GM19463 (cell line): Measurements from ENCODE around the gene FAIM2.
"Not testable (repeated sequence)": the region's sequence is repeated elsewhere in the genome, so short reads cannot be mapped to it uniquely, and the experiment has no call there.

ENCODE experiments used
- ATAC-seq: cut with Tn5 transposase; IDR thresholded peaks from one replicate; pipeline ENCODE4 v1.9.1; 2021; ENCODE audit warnings: mild to moderate bottlenecking, moderate library complexity; ENCODE audit not compliant: unreplicated experiment

Gene FAIM2

DNA sequence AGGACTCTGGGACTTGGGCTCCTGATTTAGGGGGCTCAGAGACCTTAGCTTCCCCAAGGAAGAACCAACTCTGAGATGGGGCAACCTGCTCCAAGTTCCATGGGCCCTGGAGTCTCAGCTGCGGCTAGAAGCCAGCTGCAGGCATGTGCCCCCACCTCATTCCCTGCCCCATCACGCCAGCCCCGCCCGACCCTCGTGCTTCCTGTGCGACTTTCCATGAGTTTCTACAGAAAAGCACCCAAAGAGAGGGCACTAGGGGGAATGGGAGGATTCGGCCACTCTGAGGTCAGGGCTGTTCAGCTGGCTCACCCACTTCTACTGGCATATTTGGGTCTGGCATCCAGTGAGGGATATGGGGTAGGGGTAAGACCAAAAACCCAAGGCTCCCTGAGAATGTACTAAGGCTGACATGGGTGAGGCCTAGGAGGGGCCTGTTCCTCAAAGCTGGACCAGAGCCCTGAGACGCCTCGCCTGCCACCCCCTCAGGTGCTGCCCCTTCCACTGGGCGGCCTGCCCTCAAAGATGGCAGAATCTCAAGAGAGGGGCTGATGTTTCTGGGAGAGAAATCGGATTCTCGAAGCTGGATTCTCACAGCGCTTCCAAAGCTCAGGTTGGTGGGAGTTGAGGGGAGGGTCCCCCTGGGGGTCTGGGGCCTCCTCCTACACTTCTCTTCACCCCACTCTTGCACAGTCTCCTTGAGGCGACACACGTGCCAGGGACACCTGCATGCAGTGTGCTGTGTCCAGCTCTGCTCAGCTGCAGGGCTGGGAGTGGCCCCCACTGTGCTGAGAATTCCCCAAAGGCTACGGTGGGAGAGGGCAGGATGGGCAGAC lies 22.1 kb downstream of the FAIM2 start:
- ATAC-seq, result no peak

- no peak for ATAC-seq
These were observed 22.8 kb downstream of the FAIM2 start for GRCh38 chr12:49880756-49881414.

DNA sequence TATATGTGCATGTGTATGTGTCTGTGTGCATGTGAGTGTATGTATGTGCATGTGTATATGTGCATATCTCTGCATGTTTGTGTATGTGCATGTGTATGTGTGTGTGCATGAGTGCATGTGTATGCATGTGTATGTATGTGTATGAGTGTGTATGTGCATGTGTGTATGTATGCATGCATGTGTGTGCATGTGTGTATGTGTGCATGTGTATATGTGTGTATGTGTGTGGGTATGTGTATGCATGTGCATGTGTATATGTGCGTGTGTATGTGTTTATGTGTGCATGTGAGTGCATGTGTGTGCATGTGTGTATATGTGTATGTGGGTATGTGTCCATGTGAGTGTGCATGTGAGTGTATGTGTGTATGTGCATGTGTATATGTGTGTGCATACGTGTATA lies 24.6 kb downstream of the FAIM2 start:
- not testable (repeated sequence) for ATAC-seq

DNA sequence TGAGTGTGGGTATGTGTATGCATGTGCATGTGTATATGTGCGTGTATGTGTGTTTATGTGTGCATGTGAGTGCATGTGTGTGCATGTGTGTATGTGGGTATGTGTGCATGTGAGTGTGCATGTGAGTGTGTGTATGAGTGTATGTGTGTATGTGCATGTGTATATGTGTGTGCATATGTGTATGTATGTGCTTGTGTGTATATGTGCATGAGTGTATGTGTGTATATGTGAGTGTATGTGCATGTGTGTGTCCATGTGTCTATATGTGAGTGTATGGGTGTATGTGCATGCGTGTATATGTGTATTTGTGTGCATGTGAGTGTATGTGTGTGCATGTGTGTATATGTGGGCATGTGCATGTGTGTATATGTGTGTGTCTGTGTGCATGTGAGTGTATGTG lies 25.7 kb downstream of the FAIM2 start:
- ATAC-seq, result no peak

GRCh38 chr12:49877066-49877465 lies 26.6 kb downstream of the FAIM2 start:
- no peak for ATAC-seq

DNA sequence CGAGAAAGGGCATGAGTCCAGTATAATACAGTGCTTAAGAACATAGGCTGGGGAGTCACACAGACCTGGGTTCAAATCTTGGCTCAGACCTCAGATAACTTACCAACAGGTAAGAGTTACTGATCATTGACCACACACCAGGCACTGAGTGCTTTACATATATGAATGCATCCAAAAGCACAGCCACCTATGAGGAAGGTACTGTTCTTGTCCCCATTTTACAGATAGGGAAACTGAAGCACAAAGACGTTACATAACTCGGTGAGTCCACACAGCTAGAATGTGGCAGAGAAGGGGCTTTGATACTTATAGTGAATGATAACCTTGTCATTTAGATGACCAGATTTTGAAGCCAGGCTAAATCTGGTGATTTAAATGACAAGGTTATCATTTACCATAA lies 27.6 kb downstream of the FAIM2 start:
- no peak for ATAC-seq

- ATAC-seq, result no peak
These were observed 28.5 kb downstream of the FAIM2 start for GRCh38 chr12:49875115-49875720.

DNA sequence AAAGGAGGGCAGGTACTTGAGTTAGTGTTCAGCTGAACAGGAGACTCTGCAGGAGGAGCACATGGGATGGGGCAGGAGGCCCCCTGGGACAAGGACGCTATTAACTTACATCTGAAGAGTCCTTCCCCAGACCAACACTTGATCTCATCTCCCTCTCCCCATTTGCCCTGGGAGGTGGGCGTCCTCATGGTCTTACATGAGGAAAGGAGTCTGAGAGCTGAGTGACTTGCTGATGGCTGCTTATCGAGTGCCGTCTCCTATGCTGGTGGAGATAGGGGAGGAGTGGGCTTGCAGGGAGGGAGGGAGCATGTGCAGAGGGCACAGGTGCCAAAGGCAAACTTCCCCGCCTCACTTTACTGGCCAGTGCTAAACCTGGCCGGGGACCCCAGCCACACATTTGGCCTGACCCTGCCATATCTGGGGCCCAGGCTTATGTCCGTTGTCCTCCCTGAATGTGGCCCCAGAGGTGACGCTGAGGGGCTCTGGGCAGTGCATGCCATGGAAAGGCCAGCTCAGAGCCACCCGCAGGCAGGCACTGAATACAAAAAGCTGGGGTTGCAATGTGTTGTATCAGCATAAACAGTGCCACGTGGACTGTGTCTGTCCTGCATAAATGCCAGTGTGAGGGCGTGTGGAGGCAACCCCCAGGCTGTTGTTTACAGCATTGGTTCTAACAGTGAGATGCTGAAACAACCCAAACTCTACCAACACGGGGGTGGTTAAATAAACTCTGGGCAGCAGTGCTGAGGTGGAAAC lies 29.4 kb downstream of the FAIM2 start:
- no peak for ATAC-seq

DNA sequence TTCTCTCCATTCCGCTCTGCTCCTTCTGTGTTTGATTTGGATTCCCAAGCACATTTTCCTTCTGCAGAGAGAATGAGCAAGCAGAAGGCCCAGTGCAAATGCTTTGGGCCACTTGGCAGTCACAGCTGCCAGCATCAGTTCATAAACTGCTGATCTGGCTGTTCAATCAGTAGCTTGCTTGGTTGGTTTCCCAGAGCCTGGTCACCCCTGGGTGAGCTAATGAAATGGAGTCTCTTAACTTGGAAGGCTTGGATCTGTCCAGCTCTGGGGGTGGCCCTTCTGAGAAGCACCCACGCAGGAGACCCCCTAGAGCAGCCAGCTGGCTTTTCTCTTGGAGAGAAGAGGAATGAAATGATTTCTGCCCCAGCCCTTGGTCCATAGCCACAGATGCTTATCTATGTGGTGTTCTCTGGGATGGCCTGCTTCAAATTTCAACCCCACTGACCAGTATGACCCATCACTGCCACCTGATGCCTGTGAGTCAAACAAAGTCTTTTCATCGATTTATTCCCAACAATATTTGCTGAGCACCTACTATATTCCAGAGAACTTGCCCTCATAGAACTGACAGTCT lies 30.3 kb downstream of the FAIM2 start:
- no peak for ATAC-seq

DNA sequence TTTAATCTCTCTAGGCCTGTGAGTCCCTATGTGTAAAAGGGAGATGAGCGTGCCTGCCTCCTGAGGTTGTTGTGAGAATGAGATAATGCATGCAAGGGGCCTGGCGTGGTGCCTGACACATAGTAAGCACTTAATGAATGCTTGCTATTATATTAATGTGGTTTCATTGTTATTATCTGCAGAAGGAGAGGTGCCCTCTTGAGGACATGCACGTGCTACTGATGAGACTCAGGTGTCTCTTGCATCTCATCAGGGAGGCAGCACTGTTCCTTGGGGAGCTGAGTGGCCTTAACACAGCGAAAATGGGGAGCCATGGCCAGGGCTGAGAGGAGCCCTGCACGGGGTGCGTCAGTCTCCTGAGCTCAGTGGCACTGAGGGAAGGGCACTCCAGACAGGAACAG lies 30.9 kb downstream of the FAIM2 start:
- ATAC-seq, result no peak

DNA sequence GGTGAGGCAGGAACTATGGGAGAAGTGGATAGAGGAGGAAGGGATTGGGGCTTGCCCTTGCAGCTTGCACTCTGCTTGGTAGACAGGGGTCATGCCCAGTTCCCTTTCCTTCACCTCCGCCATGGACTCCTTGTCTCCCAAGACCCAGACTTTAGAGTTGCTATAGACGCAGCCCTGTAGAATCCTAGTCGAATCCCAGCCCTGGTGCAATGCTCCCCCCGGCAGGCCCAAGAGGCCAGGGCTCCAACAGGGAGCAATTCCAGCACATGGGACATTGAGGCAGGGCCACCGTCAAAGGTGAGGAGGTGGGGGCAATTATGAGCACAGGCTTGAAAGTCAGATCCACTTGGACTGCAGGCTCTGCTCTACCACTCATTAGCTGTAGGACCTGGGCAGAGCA lies 31.3 kb downstream of the FAIM2 start:
- no peak for ATAC-seq

DNA sequence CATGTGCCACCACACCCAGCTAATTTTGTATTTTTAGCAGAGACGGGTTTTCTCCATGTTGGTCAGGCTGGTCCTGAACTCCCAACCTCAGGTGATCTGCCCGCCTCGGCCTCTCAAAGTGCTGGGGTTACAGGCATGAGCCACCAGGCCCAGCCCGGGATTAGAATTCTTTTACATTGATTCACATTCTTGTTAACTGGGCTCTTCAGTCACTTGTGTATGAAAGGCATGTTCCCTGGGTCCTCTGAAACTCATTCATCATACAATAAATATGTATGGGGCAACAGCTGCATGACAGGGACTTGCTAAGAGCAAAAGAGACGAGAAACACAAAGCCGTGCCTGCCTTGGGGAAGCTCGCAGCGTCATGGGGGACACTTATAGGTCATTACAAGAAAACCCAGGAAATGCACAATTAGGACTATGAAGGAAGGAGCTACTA lies 31.9 kb downstream of the FAIM2 start:
- not testable (repeated sequence) for ATAC-seq

GRCh38 chr12:49871263-49871561 lies 32.5 kb downstream of the FAIM2 start:
- ATAC-seq, result no peak

- no peak for ATAC-seq
These were observed 33.0 kb downstream of the FAIM2 start for GRCh38 chr12:49870501-49871262.

DNA sequence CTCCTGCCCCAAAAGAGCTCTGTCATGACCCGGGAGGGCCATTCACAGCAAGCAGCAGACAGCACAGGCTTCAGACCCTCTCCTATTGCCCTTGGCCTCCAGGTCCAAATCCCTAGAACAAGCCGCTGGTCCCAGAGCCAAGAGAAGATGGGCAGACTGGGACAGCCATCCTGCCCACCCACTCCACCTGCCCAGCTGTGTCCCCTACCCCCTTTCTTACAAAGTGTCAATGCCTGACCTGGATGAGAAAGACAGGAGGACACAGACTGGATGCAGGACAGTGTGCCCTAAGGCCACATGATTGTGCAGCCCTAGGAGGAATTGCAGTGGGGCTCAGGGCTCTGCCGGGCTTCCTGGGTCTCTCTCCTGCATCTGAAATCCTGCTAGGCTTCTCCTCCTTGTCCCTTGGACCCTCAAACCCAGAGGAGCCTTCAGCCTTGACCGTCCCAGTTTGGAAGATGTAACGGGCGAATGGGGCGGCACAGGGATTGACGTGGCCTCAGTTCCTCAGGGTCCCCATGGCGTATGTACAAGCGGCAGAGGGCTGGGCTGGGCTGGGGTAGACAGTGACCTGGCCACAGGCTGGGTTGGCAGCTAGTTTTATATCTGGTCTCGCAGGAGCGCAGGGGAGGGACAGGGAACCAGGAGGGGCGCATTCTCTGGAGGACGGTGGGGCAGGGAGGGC lies 33.7 kb downstream of the FAIM2 start:
- no peak for ATAC-seq

GRCh38 chr12:49868952-49869815 lies 34.5 kb downstream of the FAIM2 start:
- no peak for ATAC-seq

GRCh38 chr12:49868449-49868848 lies 35.3 kb downstream of the FAIM2 start:
- ATAC-seq, result no peak

DNA sequence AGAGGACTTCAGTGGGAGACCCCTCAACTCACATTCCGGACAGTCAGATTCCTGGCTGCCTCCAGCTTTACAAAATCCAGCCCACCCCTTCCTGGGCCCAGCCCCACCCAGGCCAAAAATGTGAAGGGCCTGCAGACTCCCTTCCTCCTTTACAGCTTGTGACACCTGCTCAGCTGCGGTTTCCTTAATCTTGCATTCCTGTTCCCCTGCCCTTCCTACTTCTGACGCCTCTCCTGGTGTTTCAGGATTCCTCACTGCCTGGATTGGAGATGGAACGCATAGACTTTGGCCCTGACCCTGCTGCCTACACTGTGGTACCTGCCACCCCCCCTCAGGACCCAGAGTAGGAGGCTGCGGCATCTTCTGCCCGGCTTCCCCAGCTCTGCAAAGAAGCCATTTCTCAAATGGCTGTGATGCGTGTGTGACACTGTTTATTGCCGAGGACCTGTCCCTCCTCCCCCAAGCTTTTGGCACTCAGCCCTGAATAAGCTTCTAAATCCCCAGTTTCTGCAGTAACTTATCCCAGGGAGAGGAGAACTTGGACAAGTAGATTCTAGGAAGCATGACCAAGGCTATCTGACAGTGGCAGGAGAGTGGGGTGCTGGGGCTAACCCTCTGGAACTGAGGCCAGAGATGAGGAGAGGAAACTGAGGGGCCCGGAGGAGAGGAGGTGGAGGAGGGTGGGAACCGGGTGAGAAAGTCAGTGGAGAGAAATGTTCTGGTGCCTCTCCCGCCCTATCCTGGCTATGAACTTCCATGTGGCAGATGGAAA lies 35.9 kb downstream of the FAIM2 start:
- no peak for ATAC-seq
